Neural cell (in vitro differentiated cells): Measurements from ENCODE around the gene ELMOD1. TPM values are rescaled to one million over a fixed set of nuclear protein-coding genes. Genes with fewer than 3 reads are reported as not detected.

Source experiments
- H2AFZ ChIP-seq: fragments of 200-600, 300-800 bp; sonication (generic), shearing (Covaris generic); 2 replicates; pipeline ENCODE4 v1.6.0; 2014; ENCODE audit warnings: low read depth, mild to moderate bottlenecking, antibody characterized with exemption, low read length, moderate library complexity
- H3F3A ChIP-seq: fragments of 200-600 bp; shearing (Covaris generic); 2 replicates; pipeline ENCODE4 v1.6.1; 2016; ENCODE audit warnings: mild to moderate bottlenecking, moderate library complexity, mixed read lengths, antibody characterized with exemption, low read length; ENCODE audit not compliant: insufficient read depth, poor library complexity, severe bottlenecking
- H3K27ac ChIP-seq: fragments of 200-600, 300-800 bp; sonication (generic), shearing (Covaris generic); 2 replicates; pipeline ENCODE4 v1.5.1; 2014; ENCODE audit warnings: mild to moderate bottlenecking, low read length, moderate library complexity
- H3K27me3 ChIP-seq: fragments of 300-800, 200-600 bp; sonication (generic), shearing (Covaris generic); 2 replicates; pipeline ENCODE4 v1.6.0; 2014; ENCODE audit warnings: mild to moderate bottlenecking, low read depth, low read length, moderate library complexity; ENCODE audit not compliant: insufficient read depth
- H3K36me3 ChIP-seq: fragments of 300-800, 200-600 bp; sonication (generic), shearing (Covaris generic); 2 replicates; pipeline ENCODE4 v1.5.1; 2014; ENCODE audit warnings: mild to moderate bottlenecking, antibody characterized with exemption, low read length, moderate library complexity; ENCODE audit not compliant: insufficient read depth
- H3K4me2 ChIP-seq: fragments of 300-800, 200-600 bp; sonication (generic), shearing (Covaris generic); 2 replicates; pipeline ENCODE4 v1.6.0; 2014; ENCODE audit warnings: mild to moderate bottlenecking, low read length
- H3K4me3 ChIP-seq: fragments of 300-800, 200-600 bp; sonication (generic), shearing (Covaris generic); 2 replicates; pipeline ENCODE4 v1.5.1; 2014; ENCODE audit warnings: mild to moderate bottlenecking, low read length, moderate library complexity
- H3K79me2 ChIP-seq: fragments of 200-600 bp; shearing (Covaris generic); replicated peaks from 2 replicates; pipeline ENCODE4 v1.6.0; 2014; ENCODE audit warnings: mild to moderate bottlenecking, low read length, moderate library complexity; ENCODE audit not compliant: insufficient read depth
- H3K9ac ChIP-seq: fragments of 300-800, 200-600 bp; sonication (generic), shearing (Covaris generic); 2 replicates; pipeline ENCODE4 v1.6.1; 2016; ENCODE audit warnings: mild to moderate bottlenecking, low read length, mixed read lengths
- H3K9me2 ChIP-seq: fragments of 200-600 bp; shearing (Covaris generic); 2 replicates; pipeline ENCODE4 v1.6.1; 2016; ENCODE audit warnings: mild to moderate bottlenecking, low read length, mixed read lengths; ENCODE audit not compliant: insufficient read depth
- H3K9me3 ChIP-seq: fragments of 200-600, 300-800 bp; sonication (generic), shearing (Covaris generic); 2 replicates; pipeline ENCODE4 v1.6.1; 2016; ENCODE audit warnings: mild to moderate bottlenecking, mixed run types, low read length, moderate library complexity, mixed read lengths
- H4K20me1 ChIP-seq: fragments of 200-600 bp; shearing (Covaris generic); 2 replicates; pipeline ENCODE4 v1.6.1; 2016; ENCODE audit warnings: mild to moderate bottlenecking, mixed run types; ENCODE audit not compliant: insufficient read depth
- EP300 ChIP-seq: fragments of 450-650 bp; conservative IDR thresholded peaks from 2 replicates; pipeline ENCODE4 v1.6.1; 2014; ENCODE audit warnings: antibody characterized with exemption, mild to moderate bottlenecking, moderate library complexity; ENCODE audit not compliant: poor library complexity, severe bottlenecking
- EZH2 ChIP-seq: fragments of 200-600, 300-800 bp; shearing (Covaris generic), sonication (generic); IDR thresholded peaks from 2 replicates; pipeline ENCODE4 v1.6.1; 2014; ENCODE audit warnings: antibody characterized with exemption, low read length, borderline replicate concordance, mild to moderate bottlenecking; ENCODE audit not compliant: insufficient read depth, poor library complexity, severe bottlenecking
- MXI1 ChIP-seq: fragments of 450-650 bp; conservative IDR thresholded peaks from 2 replicates; pipeline ENCODE4 v1.6.1; 2014; ENCODE audit warnings: antibody characterized with exemption, mild to moderate bottlenecking; ENCODE audit not compliant: poor library complexity, severe bottlenecking
- POLR2AphosphoS5 ChIP-seq: IDR thresholded peaks from 2 replicates; pipeline ENCODE4 v1.6.1; 2012
- RAD21 ChIP-seq: fragments of 450-650 bp; conservative IDR thresholded peaks from 2 replicates; pipeline ENCODE4 v1.6.1; 2014; ENCODE audit warnings: antibody characterized with exemption, mild to moderate bottlenecking, moderate library complexity
- SMC3 ChIP-seq: fragments of 450-650 bp; conservative IDR thresholded peaks from 2 replicates; pipeline ENCODE4 v1.6.1; 2014; ENCODE audit warnings: antibody characterized with exemption, mild to moderate bottlenecking, moderate library complexity; ENCODE audit not compliant: poor library complexity
- TAF1 ChIP-seq: IDR thresholded peaks from 2 replicates; pipeline ENCODE4 v1.6.1; 2012; ENCODE audit warnings: low read depth
- polyA plus RNA-seq: library from polyadenylated mRNA; depleted of rRNA; stranded (reverse); fragments of >200 nt; gene quantifications from 2 replicates; pipeline ENCODE4 v1.2.3, GENCODE V29; 2014
- TF ChIP-seq, protein P1 (sequence below): IDR thresholded peaks from 2 replicates; pipeline ENCODE4 v1.6.1; 2012; ENCODE audit warnings: borderline replicate concordance
- TF ChIP-seq, protein P2 (sequence below): fragments of 450-650 bp; IDR thresholded peaks from 2 replicates; pipeline ENCODE4 v1.5.1; 2014; ENCODE audit warnings: antibody characterized with exemption, mild to moderate bottlenecking, moderate library complexity; ENCODE audit not compliant: poor library complexity, severe bottlenecking

ELMOD1 gene
- polyA plus RNA-seq, 1 donor from 2014 or later: 12.5 TPM

GRCh38 chr11:107593951-107594350 is 3.0 kb downstream of the ELMOD1 start:
- no peak for TF ChIP-seq MXI1
- TF ChIP-seq, protein P1, sequence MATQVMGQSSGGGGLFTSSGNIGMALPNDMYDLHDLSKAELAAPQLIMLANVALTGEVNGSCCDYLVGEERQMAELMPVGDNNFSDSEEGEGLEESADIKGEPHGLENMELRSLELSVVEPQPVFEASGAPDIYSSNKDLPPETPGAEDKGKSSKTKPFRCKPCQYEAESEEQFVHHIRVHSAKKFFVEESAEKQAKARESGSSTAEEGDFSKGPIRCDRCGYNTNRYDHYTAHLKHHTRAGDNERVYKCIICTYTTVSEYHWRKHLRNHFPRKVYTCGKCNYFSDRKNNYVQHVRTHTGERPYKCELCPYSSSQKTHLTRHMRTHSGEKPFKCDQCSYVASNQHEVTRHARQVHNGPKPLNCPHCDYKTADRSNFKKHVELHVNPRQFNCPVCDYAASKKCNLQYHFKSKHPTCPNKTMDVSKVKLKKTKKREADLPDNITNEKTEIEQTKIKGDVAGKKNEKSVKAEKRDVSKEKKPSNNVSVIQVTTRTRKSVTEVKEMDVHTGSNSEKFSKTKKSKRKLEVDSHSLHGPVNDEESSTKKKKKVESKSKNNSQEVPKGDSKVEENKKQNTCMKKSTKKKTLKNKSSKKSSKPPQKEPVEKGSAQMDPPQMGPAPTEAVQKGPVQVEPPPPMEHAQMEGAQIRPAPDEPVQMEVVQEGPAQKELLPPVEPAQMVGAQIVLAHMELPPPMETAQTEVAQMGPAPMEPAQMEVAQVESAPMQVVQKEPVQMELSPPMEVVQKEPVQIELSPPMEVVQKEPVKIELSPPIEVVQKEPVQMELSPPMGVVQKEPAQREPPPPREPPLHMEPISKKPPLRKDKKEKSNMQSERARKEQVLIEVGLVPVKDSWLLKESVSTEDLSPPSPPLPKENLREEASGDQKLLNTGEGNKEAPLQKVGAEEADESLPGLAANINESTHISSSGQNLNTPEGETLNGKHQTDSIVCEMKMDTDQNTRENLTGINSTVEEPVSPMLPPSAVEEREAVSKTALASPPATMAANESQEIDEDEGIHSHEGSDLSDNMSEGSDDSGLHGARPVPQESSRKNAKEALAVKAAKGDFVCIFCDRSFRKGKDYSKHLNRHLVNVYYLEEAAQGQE: no peak
- no peak for TF ChIP-seq TAF1
- no peak for TF ChIP-seq POLR2AphosphoS5
- no peak for TF ChIP-seq SMC3
- TF ChIP-seq, protein P2, sequence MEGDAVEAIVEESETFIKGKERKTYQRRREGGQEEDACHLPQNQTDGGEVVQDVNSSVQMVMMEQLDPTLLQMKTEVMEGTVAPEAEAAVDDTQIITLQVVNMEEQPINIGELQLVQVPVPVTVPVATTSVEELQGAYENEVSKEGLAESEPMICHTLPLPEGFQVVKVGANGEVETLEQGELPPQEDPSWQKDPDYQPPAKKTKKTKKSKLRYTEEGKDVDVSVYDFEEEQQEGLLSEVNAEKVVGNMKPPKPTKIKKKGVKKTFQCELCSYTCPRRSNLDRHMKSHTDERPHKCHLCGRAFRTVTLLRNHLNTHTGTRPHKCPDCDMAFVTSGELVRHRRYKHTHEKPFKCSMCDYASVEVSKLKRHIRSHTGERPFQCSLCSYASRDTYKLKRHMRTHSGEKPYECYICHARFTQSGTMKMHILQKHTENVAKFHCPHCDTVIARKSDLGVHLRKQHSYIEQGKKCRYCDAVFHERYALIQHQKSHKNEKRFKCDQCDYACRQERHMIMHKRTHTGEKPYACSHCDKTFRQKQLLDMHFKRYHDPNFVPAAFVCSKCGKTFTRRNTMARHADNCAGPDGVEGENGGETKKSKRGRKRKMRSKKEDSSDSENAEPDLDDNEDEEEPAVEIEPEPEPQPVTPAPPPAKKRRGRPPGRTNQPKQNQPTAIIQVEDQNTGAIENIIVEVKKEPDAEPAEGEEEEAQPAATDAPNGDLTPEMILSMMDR: no peak
- no peak for TF ChIP-seq EZH2
- no peak for TF ChIP-seq RAD21
- TF ChIP-seq EP300: no peak
- no peak overlapping the region for H3K27ac ChIP-seq
- no peaks in the 10 kb centered on the region for H4K20me1 ChIP-seq
- H3K9me2 ChIP-seq: no peaks in the 10 kb centered on the region
- H3K9ac ChIP-seq: no peak overlapping the region
- no peaks in the 10 kb centered on the region for H3K36me3 ChIP-seq
- H3F3A ChIP-seq: no peaks in the 10 kb centered on the region
- H3K4me2 ChIP-seq: no peak overlapping the region
- no peak overlapping the region for H3K4me3 ChIP-seq
- no peak overlapping the region for H2AFZ ChIP-seq
- no peaks in the 10 kb centered on the region for H3K79me2 ChIP-seq
- peaks cover 91% of the 10 kb centered on the region for H3K27me3 ChIP-seq
- no peaks in the 10 kb centered on the region for H3K9me3 ChIP-seq

GRCh38 chr11:107594736-107595135 is 3.8 kb downstream of the ELMOD1 start:
- Histone ChIP-seq H3K27ac (no peak overlapping the region), H3K27me3 (peaks cover 83% of the 10 kb centered on the region), H3K9me3 (no peaks in the 10 kb centered on the region), H3K79me2 (no peaks in the 10 kb centered on the region), H3K9me2 (no peaks in the 10 kb centered on the region), H4K20me1 (no peaks in the 10 kb centered on the region), H3F3A (no peaks in the 10 kb centered on the region), H3K4me2 (no peak overlapping the region), H3K4me3 (no peak overlapping the region), H3K36me3 (no peaks in the 10 kb centered on the region), H3K9ac (no peak overlapping the region), H2AFZ (no peak overlapping the region)
- TF ChIP-seq EZH2: no peak
- TF ChIP-seq, protein P1: no peak
- no peak for TF ChIP-seq SMC3
- TF ChIP-seq, protein P2: no peak
- no peak for TF ChIP-seq RAD21
- TF ChIP-seq TAF1: no peak
- no peak for TF ChIP-seq MXI1
- no peak for TF ChIP-seq EP300
- no peak for TF ChIP-seq POLR2AphosphoS5
